Endothelial cell of umbilical vein (primary cell): Measurements from ENCODE around the gene GPSM1. TPM values are rescaled to one million over a fixed set of nuclear protein-coding genes. Genes with fewer than 3 reads are reported as not detected.

ENCODE experiments used
- BruUV-seq: library from RNA; stranded (reverse); fragments of 400-500 nt; replicated peaks from 2 replicates; lab custom pipeline; 2021; lab: Mats Ljungman, UMichigan
- CTCF ChIA-PET: fragments of 300-600, 350-600 bp; sonication (Branson Sonifier 250); formaldehyde crosslinking; loops from one replicate; lab custom pipeline; 2021; ENCODE audit warnings: antibody characterized with exemption, inconsistent platforms; lab: Charles Lee
- POLR2A ChIA-PET: fragments of 300-600, 350-600 bp; sonication (Branson Sonifier 250); formaldehyde crosslinking; loops from one replicate; lab custom pipeline; 2021; ENCODE audit warnings: antibody characterized with exemption, inconsistent platforms; lab: Charles Lee
- DNase-seq: peaks from one replicate; pipeline ENCODE4 v3.0.0-alpha.2; 2011; ENCODE audit warnings: low read depth, low spot score
- FAIRE-seq: peaks from 2 replicates; lab custom pipeline; 2011; peaks lifted over from hg19 to GRCh38; lab: Jason Lieb, UNC
- H2AFZ ChIP-seq: 2 replicates; pipeline ENCODE4 v1.6.0; 2012; ENCODE audit warnings: low read depth, low read length, control low read depth, inconsistent platforms
- H3K27ac ChIP-seq: 2 replicates; pipeline ENCODE4 v1.5.1; 2011; ENCODE audit warnings: low read depth, mild to moderate bottlenecking, control low read depth, low read length, moderate library complexity; ENCODE audit not compliant: insufficient read depth
- H3K27me3 ChIP-seq, 2 experiments: 2 replicates each; pipeline versions ENCODE4 v1.6.0 to v1.6.1; 2011; ENCODE audit warnings: low read length in 2 of 2, mixed read lengths in 1 of 2; ENCODE audit not compliant: control insufficient read depth in 2 of 2, insufficient read depth in 2 of 2
- H3K36me3 ChIP-seq, 2 experiments: 2 replicates in 1 of 2; 3 replicates in 1 of 2; pipeline ENCODE4 v1.5.1; 2011; ENCODE audit warnings: low read length in 2 of 2, mild to moderate bottlenecking in 1 of 2, moderate library complexity in 1 of 2; ENCODE audit not compliant: control insufficient read depth in 2 of 2, insufficient read depth in 2 of 2; ENCODE audit errors: extremely low read depth in 1 of 2
- H3K4me1 ChIP-seq: 3 replicates; pipeline ENCODE4 v1.5.1; 2011; ENCODE audit warnings: mild to moderate bottlenecking, low read length; ENCODE audit not compliant: control insufficient read depth, insufficient read depth; ENCODE audit errors: extremely low read depth
- H3K4me2 ChIP-seq: 2 replicates; pipeline ENCODE4 v1.6.1; 2011; ENCODE audit warnings: low read length, control low read depth, mixed read lengths; ENCODE audit not compliant: insufficient read depth
- H3K4me3 ChIP-seq, 3 experiments: fragments of 200-600 bp in 1 of 3; sonication (generic), shearing (Covaris generic) in 1 of 3; replicated peaks in 1 of 3; 2 replicates each; pipeline ENCODE4 v1.5.1; 2011 to 2016; ENCODE audit warnings: control low read depth in 3 of 3, low read length in 3 of 3, mild to moderate bottlenecking in 2 of 3, inconsistent platforms in 1 of 3, low read depth in 1 of 3, moderate library complexity in 1 of 3; ENCODE audit not compliant: insufficient read depth in 1 of 3
- H3K79me2 ChIP-seq: 2 replicates; pipeline ENCODE4 v1.6.0; 2012; ENCODE audit warnings: low read length, inconsistent platforms; ENCODE audit not compliant: control insufficient read depth, insufficient read depth
- H3K9ac ChIP-seq: replicated peaks from 2 replicates; pipeline ENCODE3; 2011; ENCODE audit warnings: low read length, control low read depth; ENCODE audit not compliant: insufficient read depth; ENCODE audit errors: extremely low read depth
- H3K9me1 ChIP-seq: replicated peaks from 3 replicates; pipeline ENCODE4 v1.6.0; 2011; ENCODE audit warnings: mild to moderate bottlenecking, low read length; ENCODE audit not compliant: control insufficient read depth, insufficient read depth; ENCODE audit errors: extremely low read depth
- H3K9me3 ChIP-seq: replicated peaks from 2 replicates; pipeline ENCODE4 v1.5.1; 2012; ENCODE audit warnings: low read length, inconsistent platforms; ENCODE audit not compliant: control insufficient read depth, insufficient read depth
- H4K20me1 ChIP-seq: replicated peaks from 2 replicates; pipeline ENCODE3; 2011; ENCODE audit warnings: mild to moderate bottlenecking, low read length; ENCODE audit not compliant: control insufficient read depth, insufficient read depth; ENCODE audit errors: extremely low read depth
- EZH2 ChIP-seq: IDR thresholded peaks from 2 replicates; pipeline ENCODE4 v1.6.1; 2012; ENCODE audit warnings: borderline replicate concordance, low read depth, mild to moderate bottlenecking, moderate library complexity, low read length, inconsistent platforms; ENCODE audit not compliant: severe bottlenecking
- FOS ChIP-seq: IDR thresholded peaks from 2 replicates; pipeline ENCODE4 v1.6.1; 2011; ENCODE audit warnings: mild to moderate bottlenecking, low read length, moderate library complexity, borderline replicate concordance; ENCODE audit not compliant: insufficient read depth
- GATA2 ChIP-seq: IDR thresholded peaks from 2 replicates; pipeline ENCODE4 v1.7.0; 2011; ENCODE audit warnings: low read depth, mild to moderate bottlenecking, moderate library complexity, mixed read lengths, low read length; ENCODE audit not compliant: insufficient read length, insufficient read depth
- JUN ChIP-seq: IDR thresholded peaks from 2 replicates; pipeline ENCODE4 v1.6.1; 2011; ENCODE audit warnings: borderline replicate concordance, low read depth; ENCODE audit not compliant: insufficient read length, insufficient read depth
- MYC ChIP-seq: IDR thresholded peaks from one replicate; pipeline ENCODE4 v1.6.1; 2011; ENCODE audit warnings: mild to moderate bottlenecking, low read depth, low read length
- POLR2A ChIP-seq: IDR thresholded peaks from 2 replicates; pipeline ENCODE4 v1.6.1; 2012; ENCODE audit warnings: low read depth, mild to moderate bottlenecking, control low read depth, low read length
- POLR2AphosphoS5 ChIP-seq: IDR thresholded peaks from 2 replicates; pipeline ENCODE4 v1.6.1; 2012; ENCODE audit warnings: low read depth, mild to moderate bottlenecking, control low read depth, low read length, moderate library complexity; ENCODE audit not compliant: insufficient read depth
- dilution Hi-C: fragments of 300-500 bp; cut with MboI; formaldehyde crosslinking; loops from one replicate; pipeline ENCODE4 v1.15.0; 2019; ENCODE audit warnings: low sequenced_read_pairs; ENCODE audit not compliant: extremely low pct_ligation_motif_present
- intact Hi-C: fragments of 100-400 bp; cut with micrococcal nuclease; formaldehyde crosslinking; loops from one replicate; pipeline ENCODE4 v1.10.0; 2022
- polyA plus RNA-seq, 4 experiments: library from polyadenylated mRNA; depleted of rRNA in 3 of 4; stranded (reverse) in 3 of 4; unstranded in 1 of 4; fragments of >200 nt; gene quantifications; 2 replicates each; pipeline versions ENCODE4 v1.2.1 to v1.2.3, GENCODE V29; 2011 to 2012; ENCODE audit warnings: missing spikeins in 1 of 4
- total RNA-seq: library from RNA; stranded (reverse); gene quantifications from 2 replicates; pipeline ENCODE4 v1.2.3, GENCODE V29; 2021
- TF ChIP-seq, protein P1 (sequence below): IDR thresholded peaks from 2 replicates; pipeline ENCODE4 v1.6.1; 2011; ENCODE audit not compliant: insufficient read depth, insufficient read length
- TF ChIP-seq, protein P2 (sequence below), 2 donors: IDR thresholded peaks; 1 replicate in 1 of 2; 2 replicates in 1 of 2; pipeline ENCODE4 v1.5.1; 2011; ENCODE audit warnings: low read length in 2 of 2, mild to moderate bottlenecking in 2 of 2, moderate library complexity in 2 of 2, control low read depth in 1 of 2, inconsistent platforms in 1 of 2, low read depth in 1 of 2; ENCODE audit not compliant: insufficient read depth in 1 of 2; ENCODE audit errors: extremely low read depth in 1 of 2

Gene GPSM1
- total and polyA plus RNA-seq, 2 donors (not counting 3 experiments of a cell fraction or from before 2014, with no cell fraction given) = 34.6 to 47.1 TPM

DNA sequence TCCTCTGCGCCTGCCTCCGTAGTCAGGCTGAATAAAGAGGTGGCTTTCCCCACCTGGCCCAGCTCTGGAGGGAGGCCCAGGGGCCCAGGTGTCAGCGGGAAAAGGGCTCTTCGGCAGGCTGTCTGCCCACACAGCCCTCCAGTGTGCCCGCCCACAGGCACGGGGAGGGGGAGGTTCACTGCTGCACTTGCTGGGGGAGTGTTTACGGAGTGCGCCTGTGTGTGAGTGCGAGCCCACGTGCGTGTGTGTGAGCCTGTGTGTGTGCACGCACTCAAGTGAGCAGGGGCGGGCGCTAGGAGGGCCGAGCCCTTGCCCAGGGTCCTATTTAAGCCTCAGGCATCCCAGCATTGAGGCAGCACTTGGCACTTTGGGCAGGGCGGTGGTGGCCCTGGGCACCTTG lies 25.3 kb downstream of the GPSM1 start:
- BruUV-seq = no TSS peak
- Histone ChIP-seq H3K9me3 (no peaks in the 10 kb centered on the region), H3K27me3 (no peaks in the 10 kb centered on the region), H3K4me3 (no peak overlapping the region), H3K4me2 (no peak overlapping the region), H3K9me1 (no peaks in the 10 kb centered on the region), H3K9ac (no peak overlapping the region), H3K27ac (no peak overlapping the region), H2AFZ (no peak overlapping the region), H4K20me1 (no peaks in the 10 kb centered on the region), H3K79me2 (no peaks in the 10 kb centered on the region), H3K4me1 (no peaks in the 10 kb centered on the region), H3K36me3 (peaks cover 0 to 5% of the 10 kb centered on the region in 2 experiments)
- TF ChIP-seq EZH2 (no peak), POLR2A (no peak), FOS (no peak), JUN (no peak), POLR2AphosphoS5 (no peak), MYC (no peak), GATA2 (no peak)
- TF ChIP-seq, protein P1, sequence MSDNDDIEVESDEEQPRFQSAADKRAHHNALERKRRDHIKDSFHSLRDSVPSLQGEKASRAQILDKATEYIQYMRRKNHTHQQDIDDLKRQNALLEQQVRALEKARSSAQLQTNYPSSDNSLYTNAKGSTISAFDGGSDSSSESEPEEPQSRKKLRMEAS = no peak
- TF ChIP-seq, protein P2, sequence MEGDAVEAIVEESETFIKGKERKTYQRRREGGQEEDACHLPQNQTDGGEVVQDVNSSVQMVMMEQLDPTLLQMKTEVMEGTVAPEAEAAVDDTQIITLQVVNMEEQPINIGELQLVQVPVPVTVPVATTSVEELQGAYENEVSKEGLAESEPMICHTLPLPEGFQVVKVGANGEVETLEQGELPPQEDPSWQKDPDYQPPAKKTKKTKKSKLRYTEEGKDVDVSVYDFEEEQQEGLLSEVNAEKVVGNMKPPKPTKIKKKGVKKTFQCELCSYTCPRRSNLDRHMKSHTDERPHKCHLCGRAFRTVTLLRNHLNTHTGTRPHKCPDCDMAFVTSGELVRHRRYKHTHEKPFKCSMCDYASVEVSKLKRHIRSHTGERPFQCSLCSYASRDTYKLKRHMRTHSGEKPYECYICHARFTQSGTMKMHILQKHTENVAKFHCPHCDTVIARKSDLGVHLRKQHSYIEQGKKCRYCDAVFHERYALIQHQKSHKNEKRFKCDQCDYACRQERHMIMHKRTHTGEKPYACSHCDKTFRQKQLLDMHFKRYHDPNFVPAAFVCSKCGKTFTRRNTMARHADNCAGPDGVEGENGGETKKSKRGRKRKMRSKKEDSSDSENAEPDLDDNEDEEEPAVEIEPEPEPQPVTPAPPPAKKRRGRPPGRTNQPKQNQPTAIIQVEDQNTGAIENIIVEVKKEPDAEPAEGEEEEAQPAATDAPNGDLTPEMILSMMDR (IDR thresholded peaks at IDR 0.05; ENCODE audit: extremely low read depth in 1 of 2, insufficient read depth in 1 of 2, low read depth in 1 of 2, low read length in 2 of 2) = no peak
- FAIRE-seq (no peak), DNase-seq (no peak)
- dilution Hi-C loops (no loop called here), intact Hi-C loops (no loop called here)
- ChIA-PET CTCF (no interaction called here), POLR2A (no interaction called here)
